Activated T-helper 17 cell treated with anti-CD3 and anti-CD28 coated beads, Interleukin-2, amount 50 U/mL, for 72 hours (primary cell): ENCODE results near the gene PGM1. TPM values are rescaled to one million over a fixed set of nuclear protein-coding genes. Genes with fewer than 3 reads are reported as not detected.

Experiments
- ATAC-seq: fragments of 150-1000 bp; cut with Tn5 transposase; replicated peaks from 2 replicates; pipeline ENCODE4 v1.10.0; 2021; ENCODE audit warnings: mild to moderate bottlenecking, moderate library complexity
- H3K27ac Mint-ChIP-seq: one replicate; pipeline ENCODE4 v1.8.0; 2022; ENCODE audit warnings: mixed read lengths
- H3K27me3 Mint-ChIP-seq: one replicate; pipeline ENCODE4 v1.8.0; 2022; ENCODE audit warnings: mixed read lengths
- H3K36me3 Mint-ChIP-seq: one replicate; pipeline ENCODE4 v1.8.0; 2022; ENCODE audit warnings: low read depth, mild to moderate bottlenecking, mixed read lengths
- H3K4me1 Mint-ChIP-seq: one replicate; pipeline ENCODE4 v1.8.0; 2022; ENCODE audit warnings: mixed read lengths
- H3K4me3 Mint-ChIP-seq: one replicate; pipeline ENCODE4 v1.8.0; 2022; ENCODE audit warnings: mild to moderate bottlenecking, mixed read lengths
- H3K9me3 Mint-ChIP-seq: one replicate; pipeline ENCODE4 v1.8.0; 2022; ENCODE audit warnings: mixed read lengths
- total RNA-seq, 2 donors: library from RNA; stranded (reverse); gene quantifications; one replicate each; pipeline ENCODE4 v1.2.3, GENCODE V29; 2022

PGM1 gene
- total RNA-seq, 2 donors from 2014 or later: 34.8 to 42.7 TPM

GRCh38 chr1:63612971-63613370 is 19.8 kb downstream of the PGM1 start:
- H3K4me3 Mint-ChIP-seq: no peak overlapping the region
- no peaks in the 10 kb centered on the region for H3K27me3 Mint-ChIP-seq
- peaks cover 5% of the 10 kb centered on the region for H3K4me1 Mint-ChIP-seq
- no peaks in the 10 kb centered on the region for H3K36me3 Mint-ChIP-seq
- no peaks in the 10 kb centered on the region for H3K9me3 Mint-ChIP-seq
- no peak overlapping the region for H3K27ac Mint-ChIP-seq
- ATAC-seq: no peak

- H3K27ac Mint-ChIP-seq: no peak overlapping the region
- no peaks in the 10 kb centered on the region for H3K27me3 Mint-ChIP-seq
- no peaks in the 10 kb centered on the region for H3K9me3 Mint-ChIP-seq
- no peak overlapping the region for H3K4me3 Mint-ChIP-seq
- H3K4me1 Mint-ChIP-seq: no peaks in the 10 kb centered on the region
- H3K36me3 Mint-ChIP-seq: no peaks in the 10 kb centered on the region
- peak; percentile 45 for ATAC-seq
Measured at GRCh38 chr1:63615768-63616420, 22.7 kb downstream of the PGM1 start.

GRCh38 chr1:63617450-63617849 is 24.2 kb downstream of the PGM1 start:
- Mint-ChIP-seq H3K27ac (no peak overlapping the region), H3K4me3 (no peak overlapping the region), H3K4me1 (no peaks in the 10 kb centered on the region), H3K27me3 (no peaks in the 10 kb centered on the region), H3K36me3 (no peaks in the 10 kb centered on the region), H3K9me3 (no peaks in the 10 kb centered on the region)
- no peak for ATAC-seq

GRCh38 chr1:63618011-63618410 is 24.8 kb downstream of the PGM1 start:
- Mint-ChIP-seq H3K27ac (no peak overlapping the region), H3K36me3 (no peaks in the 10 kb centered on the region), H3K4me1 (no peaks in the 10 kb centered on the region), H3K9me3 (no peaks in the 10 kb centered on the region), H3K4me3 (no peak overlapping the region), H3K27me3 (no peaks in the 10 kb centered on the region)
- no peak for ATAC-seq

GRCh38 chr1:63619558-63619957 is 26.3 kb downstream of the PGM1 start:
- ATAC-seq: no peak
- H3K4me1 Mint-ChIP-seq: no peaks in the 10 kb centered on the region
- no peak overlapping the region for H3K4me3 Mint-ChIP-seq
- no peak overlapping the region for H3K27ac Mint-ChIP-seq
- no peaks in the 10 kb centered on the region for H3K27me3 Mint-ChIP-seq
- H3K36me3 Mint-ChIP-seq: peaks cover 6% of the 10 kb centered on the region
- H3K9me3 Mint-ChIP-seq: no peaks in the 10 kb centered on the region

GRCh38 chr1:63620671-63621070 is 27.5 kb downstream of the PGM1 start:
- H3K4me1 Mint-ChIP-seq: no peaks in the 10 kb centered on the region
- H3K27me3 Mint-ChIP-seq: no peaks in the 10 kb centered on the region
- no peak overlapping the region for H3K27ac Mint-ChIP-seq
- ATAC-seq: no peak
- no peak overlapping the region for H3K4me3 Mint-ChIP-seq
- H3K9me3 Mint-ChIP-seq: no peaks in the 10 kb centered on the region
- H3K36me3 Mint-ChIP-seq: peaks cover 6% of the 10 kb centered on the region

GRCh38 chr1:63621075-63621474 is 27.9 kb downstream of the PGM1 start:
- Mint-ChIP-seq H3K27me3 (no peaks in the 10 kb centered on the region), H3K27ac (no peak overlapping the region), H3K36me3 (peaks cover 6% of the 10 kb centered on the region), H3K4me3 (no peak overlapping the region), H3K4me1 (no peaks in the 10 kb centered on the region), H3K9me3 (no peaks in the 10 kb centered on the region)
- ATAC-seq: no peak

GRCh38 chr1:63621698-63622097 is 28.5 kb downstream of the PGM1 start:
- no peak for ATAC-seq
- H3K27ac Mint-ChIP-seq: no peak overlapping the region
- H3K4me1 Mint-ChIP-seq: no peaks in the 10 kb centered on the region
- no peak overlapping the region for H3K4me3 Mint-ChIP-seq
- H3K9me3 Mint-ChIP-seq: no peaks in the 10 kb centered on the region
- peaks cover 6% of the 10 kb centered on the region for H3K36me3 Mint-ChIP-seq
- no peaks in the 10 kb centered on the region for H3K27me3 Mint-ChIP-seq

GRCh38 chr1:63622849-63623566 is 29.8 kb downstream of the PGM1 start:
- Mint-ChIP-seq H3K9me3 (no peaks in the 10 kb centered on the region), H3K27me3 (no peaks in the 10 kb centered on the region), H3K27ac (no peak overlapping the region), H3K4me1 (peaks cover 3% of the 10 kb centered on the region), H3K4me3 (no peak overlapping the region), H3K36me3 (peaks cover 9% of the 10 kb centered on the region)
- no peak for ATAC-seq

- H3K27ac Mint-ChIP-seq: no peak overlapping the region
- H3K4me1 Mint-ChIP-seq: peaks cover 6% of the 10 kb centered on the region
- H3K36me3 Mint-ChIP-seq: peaks cover 17% of the 10 kb centered on the region
- H3K9me3 Mint-ChIP-seq: no peaks in the 10 kb centered on the region
- ATAC-seq: no peak
- no peak overlapping the region for H3K4me3 Mint-ChIP-seq
- H3K27me3 Mint-ChIP-seq: no peaks in the 10 kb centered on the region
Measured at GRCh38 chr1:63623952-63624351, 30.7 kb downstream of the PGM1 start.

GRCh38 chr1:63624911-63625310 is 31.7 kb downstream of the PGM1 start:
- Mint-ChIP-seq H3K4me3 (no peak overlapping the region), H3K9me3 (no peaks in the 10 kb centered on the region), H3K27ac (no peak overlapping the region), H3K4me1 (peaks cover 6% of the 10 kb centered on the region), H3K36me3 (peaks cover 26% of the 10 kb centered on the region), H3K27me3 (no peaks in the 10 kb centered on the region)
- ATAC-seq: no peak

- peaks cover 6% of the 10 kb centered on the region for H3K4me1 Mint-ChIP-seq
- no peaks in the 10 kb centered on the region for H3K9me3 Mint-ChIP-seq
- H3K27ac Mint-ChIP-seq: no peak overlapping the region
Measured at GRCh38 chr1:63626222-63626621, 33.0 kb downstream of the PGM1 start.

GRCh38 chr1:63628607-63629006 is 35.4 kb downstream of the PGM1 start:
- Mint-ChIP-seq H3K36me3 (peaks cover 58% of the 10 kb centered on the region), H3K4me1 (peaks cover 6% of the 10 kb centered on the region)
- no peak for ATAC-seq

More at GRCh38 chr1:63626222-63626621, 33.0 kb downstream of the PGM1 start:
- H3K27me3 Mint-ChIP-seq: no peaks in the 10 kb centered on the region
- H3K4me3 Mint-ChIP-seq: no peak overlapping the region
- H3K36me3 Mint-ChIP-seq: peaks cover 39% of the 10 kb centered on the region
- ATAC-seq: no peak

GRCh38 chr1:63630238-63630637 is 37.0 kb downstream of the PGM1 start:
- H3K9me3 Mint-ChIP-seq: no peaks in the 10 kb centered on the region
- no peak overlapping the region for H3K4me3 Mint-ChIP-seq
- no peaks in the 10 kb centered on the region for H3K27me3 Mint-ChIP-seq
- peaks cover 6% of the 10 kb centered on the region for H3K4me1 Mint-ChIP-seq
- ATAC-seq: no peak
- peaks cover 73% of the 10 kb centered on the region for H3K36me3 Mint-ChIP-seq
- H3K27ac Mint-ChIP-seq: no peak overlapping the region

More at GRCh38 chr1:63628607-63629006, 35.4 kb downstream of the PGM1 start:
- H3K9me3 Mint-ChIP-seq: no peaks in the 10 kb centered on the region
- no peak overlapping the region for H3K4me3 Mint-ChIP-seq
- H3K27me3 Mint-ChIP-seq: no peaks in the 10 kb centered on the region
- no peak overlapping the region for H3K27ac Mint-ChIP-seq

- ATAC-seq: no peak
- H3K4me3 Mint-ChIP-seq: no peak overlapping the region
- peaks cover 6% of the 10 kb centered on the region for H3K4me1 Mint-ChIP-seq
- no peak overlapping the region for H3K27ac Mint-ChIP-seq
- peaks cover 77% of the 10 kb centered on the region for H3K36me3 Mint-ChIP-seq
- no peaks in the 10 kb centered on the region for H3K9me3 Mint-ChIP-seq
- H3K27me3 Mint-ChIP-seq: no peaks in the 10 kb centered on the region
Measured at GRCh38 chr1:63630666-63631065, 37.5 kb downstream of the PGM1 start.
